ENCODE results near the gene TUBB1. TPM values are rescaled to one million over a fixed set of nuclear protein-coding genes. Genes with fewer than 3 reads are reported as not detected.

Gene TUBB1
- total and polyA plus RNA-seq, 12 donors: 0.07 to 1.3 (median 0.13) TPM; not detected in 5

GRCh38 chr20:59006167-59006863 lies 12.9 kb upstream of the TUBB1 start:
- Histone ChIP-seq H3K27me3 (no peaks in the 10 kb centered on the region), H3K9me3 (replicated peaks in 1 of 3) (no peaks in the 10 kb centered on the region), H3K27ac (peak overlapping the region; percentile 24 to 87 (median 75)), H3K36me3 (replicated peaks in 1 of 2) (peaks cover 0 to 8% of the 10 kb centered on the region in 2 donors), H3K4me3 (peak overlapping the region in 3 of 4 donors; percentile 28 to 82 (median 38)), H3K4me1 (replicated peaks in 1 of 2) (peaks cover 17 to 34% of the 10 kb centered on the region in 2 donors)
- DNase-seq: peak in 3 of 7 donors; percentile 27 to 41 (median 30)
- WGBS, 4 donors: 40 to 90% (median 44%) methylated on average over 10 to 29 of the region's 29 CpGs
- no peak for TF ChIP-seq CTCF (IDR thresholded peaks at IDR 0.05)
- TF ChIP-seq POLR2A (IDR thresholded peaks at IDR 0.05): no peak
- intact Hi-C loops (cut with DNase I): no loop called here

GRCh38 chr20:59006864-59007664 lies 12.2 kb upstream of the TUBB1 start, which contains the start of gene CTSZ:
Gene CTSZ (minus strand): TSS chr20:59007254. CDS start chr20:59007128, 126 bp downstream.
- Histone ChIP-seq H3K27ac (peak within 1 kb of the TSS; percentile 25 to 87 (median 75)), H3K9me3 (replicated peaks in 1 of 3) (no peaks in the 10 kb centered on the region), H3K4me1 (replicated peaks in 1 of 2) (peaks cover 17 to 34% of the 10 kb centered on the region in 2 donors), H3K27me3 (no peaks in the 10 kb centered on the region), H3K4me3 (peak within 1 kb of the TSS in 3 of 4 donors; percentile 28 to 82 (median 38)), H3K36me3 (replicated peaks in 1 of 2) (peaks cover 0 to under 1% of the 10 kb centered on the region in 2 donors)
- WGBS, 4 donors: 13 to 26% (median 24%) methylated on average over 18 to 82 of the region's 82 CpGs; no CpG with 5 or more reads in 1 of the 4 donors
- TF ChIP-seq POLR2A (IDR thresholded peaks at IDR 0.05) (peak in 1 of 2 donors; percentile 47), CTCF (IDR thresholded peaks at IDR 0.05) (no peak)
- DNase-seq: peak in 5 of 7 donors; percentile 39 to 55 (median 45)
- intact Hi-C loops (cut with DNase I): no loop called here

GRCh38 chr20:59007665-59008511 lies 11.3 kb upstream of the TUBB1 start:
- peak in 6 of 7 donors; percentile 38 to 72 (median 57) for DNase-seq
- no peaks in the 10 kb centered on the region for H3K36me3 ChIP-seq (replicated peaks in 1 of 2)
- H3K27me3 ChIP-seq: no peaks in the 10 kb centered on the region
- 82 to 93% (median 84%) methylated on average over 12 to 24 of the region's 24 CpGs for WGBS, 4 donors
- H3K4me3 ChIP-seq: peak overlapping the region in 1 of 4 donors; percentile 82
- no peaks in the 10 kb centered on the region for H3K9me3 ChIP-seq (replicated peaks in 1 of 3)
- intact Hi-C loops (cut with DNase I): no loop called here
- peak overlapping the region; percentile 25 to 87 (median 75) for H3K27ac ChIP-seq
- H3K4me1 ChIP-seq (replicated peaks in 1 of 2): peaks cover 17 to 34% of the 10 kb centered on the region in 2 donors
- TF ChIP-seq CTCF (IDR thresholded peaks at IDR 0.05) (no peak), POLR2A (IDR thresholded peaks at IDR 0.05) (no peak)
